DND-41 (cell line): ENCODE data around the gene VASP.
A peak's percentile ranks its signal among the peaks of the same experiment; 100 is the strongest.

Experiments used
- ATAC-seq: fragments of 200-7000 bp; cut with Tn5 transposase; 3 replicates; pipeline ENCODE4 v1.9.1; 2021; ENCODE audit warnings: low read depth; ENCODE audit not compliant: insufficient read depth
- DNase-seq: peaks from one replicate; pipeline ENCODE4 v3.0.0-alpha.2; 2020
- H2AFZ ChIP-seq: 2 replicates; pipeline ENCODE4 v1.6.0; 2012; ENCODE audit warnings: low read depth, low read length
- H3K27ac ChIP-seq: 2 replicates; pipeline ENCODE4 v1.5.1; 2012; ENCODE audit warnings: low read length, inconsistent platforms
- H3K27me3 ChIP-seq: fragments of 200-600 bp; sonication (generic); 2 replicates; pipeline ENCODE4 v1.6.0; 2012; ENCODE audit warnings: low read length, mild to moderate bottlenecking, inconsistent platforms; ENCODE audit not compliant: insufficient read depth, poor library complexity
- H3K36me3 ChIP-seq: 2 replicates; pipeline ENCODE4 v1.5.1; 2012; ENCODE audit warnings: low read length, inconsistent platforms; ENCODE audit not compliant: insufficient read depth
- H3K4me1 ChIP-seq: 2 replicates; pipeline ENCODE4 v1.5.1; 2012; ENCODE audit warnings: mild to moderate bottlenecking, low read length; ENCODE audit not compliant: insufficient read depth
- H3K4me2 ChIP-seq: 2 replicates; pipeline ENCODE4 v1.6.0; 2012; ENCODE audit warnings: mild to moderate bottlenecking, moderate library complexity, low read length, inconsistent platforms; ENCODE audit not compliant: insufficient read depth
- H3K4me3 ChIP-seq, 2 experiments: fragments of 200-600 bp in 1 of 2; shearing (Covaris generic) in 1 of 2; 2 replicates each; pipeline ENCODE4 v1.5.1; 2012 to 2016; ENCODE audit warnings: inconsistent platforms in 2 of 2, low read length in 2 of 2, mild to moderate bottlenecking in 2 of 2, low read depth in 1 of 2, moderate library complexity in 1 of 2
- H3K79me2 ChIP-seq: 2 replicates; pipeline ENCODE4 v1.6.0; 2012; ENCODE audit warnings: low read length, inconsistent platforms; ENCODE audit not compliant: insufficient read depth
- H3K9ac ChIP-seq: 2 replicates; pipeline ENCODE4 v1.6.0; 2012; ENCODE audit warnings: low read depth, mild to moderate bottlenecking, inconsistent platforms, low read length, moderate library complexity
- H3K9me3 ChIP-seq: 2 replicates; pipeline ENCODE4 v1.5.1; 2012; ENCODE audit warnings: low read length, moderate library complexity, mild to moderate bottlenecking, inconsistent platforms; ENCODE audit not compliant: insufficient read depth, severe bottlenecking
- H4K20me1 ChIP-seq: 2 replicates; pipeline ENCODE4 v1.6.0; 2012; ENCODE audit warnings: low read length; ENCODE audit not compliant: insufficient read depth
- CTCF ChIP-seq: IDR thresholded peaks from 2 replicates; pipeline ENCODE4 v1.5.1; 2012; ENCODE audit warnings: borderline replicate concordance, low read length, moderate library complexity, mild to moderate bottlenecking; ENCODE audit not compliant: poor library complexity, severe bottlenecking; ENCODE audit errors: extremely low read depth
- EZH2 ChIP-seq: IDR thresholded peaks from 3 replicates; pipeline ENCODE4 v1.6.1; 2012; ENCODE audit warnings: borderline replicate concordance, low read depth, mild to moderate bottlenecking, moderate library complexity, low read length, inconsistent platforms; ENCODE audit not compliant: severe bottlenecking

The VASP gene

GRCh38 chr19:45499196-45500180 is 7.8 kb upstream of the VASP start:
- ATAC-seq (no peak), DNase-seq (peak; percentile 50)
- H3K4me2 ChIP-seq = no peak overlapping the region

DNA sequence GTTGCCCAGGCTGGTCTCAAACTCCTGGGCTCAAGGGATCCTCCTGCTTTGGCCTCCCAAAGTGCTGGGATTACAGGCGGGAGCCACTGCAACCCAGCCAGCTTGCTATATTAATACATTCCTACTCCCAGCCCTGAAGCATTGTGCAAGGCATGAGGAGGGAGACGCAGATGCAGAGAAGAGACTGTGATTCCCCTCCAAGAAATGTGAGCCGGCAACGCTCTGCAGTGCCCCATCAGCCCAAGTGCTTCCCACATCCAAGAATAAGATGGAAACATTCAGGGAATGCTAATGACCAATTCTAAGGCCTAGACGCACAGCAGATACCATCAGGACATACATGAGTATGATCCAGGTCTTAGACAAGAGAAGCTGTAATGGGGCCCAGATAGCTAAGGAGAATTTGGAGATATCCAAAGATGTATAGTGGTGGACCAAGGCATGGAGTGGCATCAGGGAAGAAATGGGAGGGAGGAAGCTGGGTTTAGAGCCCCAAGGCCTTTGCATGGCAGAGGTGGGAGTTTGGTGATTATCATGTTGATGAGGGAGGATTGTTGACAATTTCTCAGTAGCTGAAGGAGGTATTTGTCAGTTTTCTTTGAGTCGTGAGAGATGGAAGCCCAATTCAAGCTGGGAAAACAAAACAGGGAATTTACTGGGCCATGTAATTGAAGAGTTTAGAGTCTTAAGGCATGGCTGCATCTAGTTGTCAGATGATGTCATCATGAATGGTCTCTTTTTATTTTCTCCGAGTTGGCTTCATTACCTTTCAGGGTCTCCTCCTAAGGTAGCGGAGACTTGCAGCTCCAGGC is 6.2 kb upstream of the VASP start:
- DNase-seq (no peak), ATAC-seq (no peak)
- no peak overlapping the region for H3K27ac ChIP-seq
- no peaks in the 10 kb centered on the region for H3K36me3 ChIP-seq
- H2AFZ ChIP-seq = no peak overlapping the region
- H3K9me3 ChIP-seq = no peaks in the 10 kb centered on the region
- no peaks in the 10 kb centered on the region for H3K27me3 ChIP-seq
- peaks cover 26% of the 10 kb centered on the region for H3K4me1 ChIP-seq
- no peaks in the 10 kb centered on the region for H3K79me2 ChIP-seq
- H3K4me2 ChIP-seq = no peak overlapping the region
- H4K20me1 ChIP-seq = peaks cover 1% of the 10 kb centered on the region
- no peak overlapping the region for H3K9ac ChIP-seq
- TF ChIP-seq CTCF = no peak
- no peak for TF ChIP-seq EZH2
- H3K4me3 ChIP-seq = no peak overlapping the region

More at GRCh38 chr19:45499196-45500180, 7.8 kb upstream of the VASP start:
- no peak overlapping the region for H3K9ac ChIP-seq
- H3K4me1 ChIP-seq = peaks cover 24% of the 10 kb centered on the region
- H3K27ac ChIP-seq = no peak overlapping the region
- H3K79me2 ChIP-seq = no peaks in the 10 kb centered on the region
- no peak for TF ChIP-seq CTCF
- TF ChIP-seq EZH2 = no peak
- no peaks in the 10 kb centered on the region for H3K36me3 ChIP-seq
- H4K20me1 ChIP-seq = peaks cover 4% of the 10 kb centered on the region
- H3K9me3 ChIP-seq = no peaks in the 10 kb centered on the region
- no peak overlapping the region for H2AFZ ChIP-seq
- H3K4me3 ChIP-seq = no peak overlapping the region
- no peaks in the 10 kb centered on the region for H3K27me3 ChIP-seq

GRCh38 chr19:45501730-45502014 is 5.6 kb upstream of the VASP start:
- peaks cover 23% of the 10 kb centered on the region for H3K4me1 ChIP-seq
- no peak overlapping the region for H2AFZ ChIP-seq
- H3K27me3 ChIP-seq = no peaks in the 10 kb centered on the region
- no peak overlapping the region for H3K9ac ChIP-seq
- H3K9me3 ChIP-seq = no peaks in the 10 kb centered on the region
- no peaks in the 10 kb centered on the region for H3K36me3 ChIP-seq
- no peaks in the 10 kb centered on the region for H4K20me1 ChIP-seq
- ATAC-seq (no peak), DNase-seq (no peak)
- no peak overlapping the region for H3K4me2 ChIP-seq
- no peaks in the 10 kb centered on the region for H3K79me2 ChIP-seq
- no peak overlapping the region for H3K27ac ChIP-seq
- H3K4me3 ChIP-seq = no peak overlapping the region
- no peak for TF ChIP-seq EZH2
- TF ChIP-seq CTCF = no peak
